Ascending aorta (tissue), 2 donors: ENCODE results near the gene SGPP1. TPM values are rescaled to one million over a fixed set of nuclear protein-coding genes. Genes with fewer than 3 reads are reported as not detected.
"Not testable (repeated sequence)": the region's sequence is repeated elsewhere in the genome, so short reads cannot be mapped to it uniquely, and the experiment has no call there.

ENCODE experiments used
- DNase-seq, 2 donors: peaks; one replicate each; pipeline ENCODE4 v3.0.0-alpha.2; 2019; ENCODE audit warnings: low spot score in 2 of 2
- H3K27ac ChIP-seq, 2 donors: fragments of 200-600 bp; sonication (generic); one replicate each; pipeline ENCODE4 v1.5.1; 2016 to 2017; ENCODE audit warnings: mild to moderate bottlenecking in 1 of 2
- H3K27me3 ChIP-seq: fragments of 200-600 bp; sonication (generic); one replicate; pipeline ENCODE4 v1.5.1; 2017
- H3K36me3 ChIP-seq, 2 donors: fragments of 200-600 bp; sonication (generic); one replicate each; pipeline ENCODE4 v1.5.1; 2016
- H3K4me1 ChIP-seq, 2 donors: fragments of 200-600 bp; sonication (generic); one replicate each; pipeline ENCODE4 v1.5.1; 2016 to 2017; ENCODE audit warnings: mild to moderate bottlenecking in 1 of 2
- H3K4me3 ChIP-seq, 2 donors: fragments of 200-600 bp; sonication (generic); one replicate each; pipeline ENCODE4 v1.5.1; 2016 to 2017; ENCODE audit warnings: mild to moderate bottlenecking in 1 of 2
- H3K9me3 ChIP-seq, 2 donors: fragments of 200-600 bp; sonication (generic); one replicate each; pipeline ENCODE4 v1.5.1; 2016
- intact Hi-C: fragments of 100-400 bp; cut with DNase I; formaldehyde crosslinking; loops from one replicate; pipeline ENCODE4 v1.15.1; 2023
- total RNA-seq: library from RNA; depleted of rRNA; stranded (reverse); fragments of >200 nt; gene quantifications from one replicate; pipeline ENCODE4 v1.1.0, GENCODE V29; 2016
- TF ChIP-seq, protein P1 (sequence below), 3 experiments: fragments of 200-600 bp in 2 of 3; fragments of 450-650 bp in 1 of 3; sonication (generic) in 2 of 3; IDR thresholded peaks; one replicate each; pipeline ENCODE4 v1.5.1; 2016 to 2019; ENCODE audit warnings: antibody characterized with exemption in 3 of 3, mild to moderate bottlenecking in 1 of 3, moderate library complexity in 1 of 3

Gene SGPP1
- total RNA-seq, 1 donor from 2014 or later = 20.3 TPM

DNA sequence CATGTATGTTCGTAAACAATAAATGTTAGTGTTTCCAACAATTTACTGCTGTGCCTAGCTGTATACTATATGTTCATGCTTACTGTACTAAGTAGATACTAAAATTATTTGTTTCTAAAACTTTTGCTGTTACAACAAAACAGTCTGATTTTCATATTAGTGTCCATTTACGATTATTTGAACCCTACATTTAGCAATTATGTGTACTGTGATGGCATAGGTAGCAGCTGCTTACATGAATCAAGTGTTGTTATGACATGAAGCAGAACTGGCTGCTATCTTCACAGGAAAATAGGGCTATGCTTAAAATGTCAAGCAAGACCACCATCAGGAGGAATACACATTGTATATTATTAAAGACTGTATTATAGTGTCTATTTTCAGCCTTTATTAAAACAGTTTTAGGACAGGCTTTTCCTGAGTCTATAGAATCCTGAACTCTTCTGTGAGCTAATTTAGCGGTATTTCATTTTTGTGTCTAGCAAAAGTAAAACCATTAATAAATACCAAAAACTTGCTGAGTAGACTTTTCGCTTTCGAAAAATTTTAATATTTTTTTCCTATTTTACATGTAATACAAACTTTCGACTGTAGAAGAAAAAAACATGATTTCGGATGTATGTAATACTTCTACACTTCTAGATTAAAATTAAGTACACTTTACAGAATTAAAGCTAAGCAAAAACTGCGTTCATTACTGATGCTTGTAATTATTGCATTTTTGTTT lies 85.0 kb downstream of the SGPP1 start:
- intact Hi-C loops = loop anchor here (2.0 to 10.0 kb wide), 3 partner anchors 84 to 1272 kb away; partner anchors contain the start of genes CHURC1, ZBTB1 and ZBTB25
- Histone ChIP-seq H3K36me3 (no peaks in the 10 kb centered on the region), H3K27ac (peak overlapping the region; percentile 93 to 94), H3K9me3 (no peaks in the 10 kb centered on the region), H3K27me3 (no peaks in the 10 kb centered on the region), H3K4me1 (peaks cover 3 to 11% of the 10 kb centered on the region in 2 donors), H3K4me3 (peak overlapping the region; percentile 79 to 83)
- DNase-seq = no peak
- TF ChIP-seq, protein P1, sequence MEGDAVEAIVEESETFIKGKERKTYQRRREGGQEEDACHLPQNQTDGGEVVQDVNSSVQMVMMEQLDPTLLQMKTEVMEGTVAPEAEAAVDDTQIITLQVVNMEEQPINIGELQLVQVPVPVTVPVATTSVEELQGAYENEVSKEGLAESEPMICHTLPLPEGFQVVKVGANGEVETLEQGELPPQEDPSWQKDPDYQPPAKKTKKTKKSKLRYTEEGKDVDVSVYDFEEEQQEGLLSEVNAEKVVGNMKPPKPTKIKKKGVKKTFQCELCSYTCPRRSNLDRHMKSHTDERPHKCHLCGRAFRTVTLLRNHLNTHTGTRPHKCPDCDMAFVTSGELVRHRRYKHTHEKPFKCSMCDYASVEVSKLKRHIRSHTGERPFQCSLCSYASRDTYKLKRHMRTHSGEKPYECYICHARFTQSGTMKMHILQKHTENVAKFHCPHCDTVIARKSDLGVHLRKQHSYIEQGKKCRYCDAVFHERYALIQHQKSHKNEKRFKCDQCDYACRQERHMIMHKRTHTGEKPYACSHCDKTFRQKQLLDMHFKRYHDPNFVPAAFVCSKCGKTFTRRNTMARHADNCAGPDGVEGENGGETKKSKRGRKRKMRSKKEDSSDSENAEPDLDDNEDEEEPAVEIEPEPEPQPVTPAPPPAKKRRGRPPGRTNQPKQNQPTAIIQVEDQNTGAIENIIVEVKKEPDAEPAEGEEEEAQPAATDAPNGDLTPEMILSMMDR (IDR thresholded peaks at IDR 0.05) = no peak

DNA sequence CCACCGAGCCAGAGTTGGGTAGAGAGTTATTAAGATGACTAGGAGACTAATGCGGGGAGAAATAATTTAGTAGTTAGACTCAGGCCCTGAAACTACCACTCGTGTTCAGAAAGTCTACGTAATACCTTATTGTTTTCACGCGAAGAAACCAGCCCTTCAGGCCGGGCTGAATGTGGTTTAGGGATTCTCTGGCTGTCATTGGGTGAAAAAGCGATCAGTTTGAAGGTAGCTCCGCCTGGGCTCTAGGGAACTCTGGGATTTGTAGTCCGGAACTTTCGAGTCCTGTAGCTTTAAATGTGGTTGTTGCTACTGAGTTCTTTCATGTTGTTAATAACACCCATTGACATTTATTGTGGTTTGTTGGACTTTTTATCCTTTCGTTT lies 85.6 kb downstream of the SGPP1 start:
- H3K4me1 ChIP-seq = peaks cover 3 to 11% of the 10 kb centered on the region in 2 donors
- DNase-seq = peak; percentile 62 to 93
- H3K9me3 ChIP-seq = no peaks in the 10 kb centered on the region
- no peaks in the 10 kb centered on the region for H3K36me3 ChIP-seq
- TF ChIP-seq, protein P1 (IDR thresholded peaks at IDR 0.05) = no peak
- peak overlapping the region; percentile 79 to 83 for H3K4me3 ChIP-seq
- intact Hi-C loops = loop anchor here (2.0 to 10.0 kb wide), 3 partner anchors 85 to 1273 kb away; partner anchors contain the start of genes CHURC1, ZBTB1 and ZBTB25
- peak overlapping the region; percentile 93 to 94 for H3K27ac ChIP-seq
- no peaks in the 10 kb centered on the region for H3K27me3 ChIP-seq

DNA sequence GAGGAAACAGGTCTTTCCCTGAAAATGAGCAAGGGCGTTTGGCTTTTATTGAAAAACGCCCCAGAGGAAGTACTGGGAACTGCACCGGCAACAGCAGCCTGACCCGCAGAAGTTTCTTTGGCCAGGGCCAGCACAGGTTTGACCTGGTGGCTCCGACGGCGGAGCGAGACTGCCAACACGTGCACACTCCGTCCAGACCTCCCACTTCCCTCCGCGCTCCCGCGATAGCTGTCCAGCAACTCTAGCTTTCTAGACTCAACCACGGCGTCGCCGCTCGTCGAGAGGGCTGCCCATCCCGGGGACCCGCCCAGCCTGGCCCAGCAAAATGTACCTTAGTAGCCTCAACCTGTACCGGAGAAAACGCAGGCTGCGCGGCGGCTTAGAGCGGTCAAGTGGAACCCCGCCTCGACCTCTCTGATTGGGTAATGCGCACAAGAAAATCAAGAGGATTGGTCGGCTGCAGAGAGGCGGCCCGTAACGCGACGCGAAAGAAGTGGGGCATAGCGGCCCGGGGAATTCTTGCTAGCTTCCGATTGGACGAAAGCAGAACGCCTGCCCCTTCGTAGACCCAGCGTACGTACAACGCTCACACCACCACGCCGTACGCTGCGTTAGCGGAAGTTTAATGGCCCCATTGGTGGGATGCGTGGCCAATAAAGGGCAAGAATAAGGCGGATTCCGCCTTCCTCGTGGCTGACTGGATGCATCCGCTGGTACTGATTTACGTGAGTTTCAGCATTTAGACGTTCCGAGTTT lies 86.2 kb downstream of the SGPP1 start, which contains the start of gene WDR89:
Gene WDR89, minus strand, starts transcription at position 399 of the 756 bp plus-strand sequence. CDS start 41,929 bp downstream, outside the sequence.
- H3K9me3 ChIP-seq = no peaks in the 10 kb centered on the region
- TF ChIP-seq, protein P1 (IDR thresholded peaks at IDR 0.05) = peak; percentile 71 to 86 (median 76)
- peak within 1 kb of the TSS; percentile 79 to 83 for H3K4me3 ChIP-seq
- H3K4me1 ChIP-seq = peaks cover 3 to 11% of the 10 kb centered on the region in 2 donors
- H3K27ac ChIP-seq = peak within 1 kb of the TSS; percentile 93 to 94
- intact Hi-C loops = loop anchor here (1.0 to 10.0 kb wide), 5 partner anchors 85 to 1273 kb away; partner anchors contain the start of genes CHURC1, PPP2R5E, ZBTB1 and ZBTB25
- H3K36me3 ChIP-seq = no peaks in the 10 kb centered on the region
- DNase-seq = peak; percentile 94 to 99
- no peaks in the 10 kb centered on the region for H3K27me3 ChIP-seq

DNA sequence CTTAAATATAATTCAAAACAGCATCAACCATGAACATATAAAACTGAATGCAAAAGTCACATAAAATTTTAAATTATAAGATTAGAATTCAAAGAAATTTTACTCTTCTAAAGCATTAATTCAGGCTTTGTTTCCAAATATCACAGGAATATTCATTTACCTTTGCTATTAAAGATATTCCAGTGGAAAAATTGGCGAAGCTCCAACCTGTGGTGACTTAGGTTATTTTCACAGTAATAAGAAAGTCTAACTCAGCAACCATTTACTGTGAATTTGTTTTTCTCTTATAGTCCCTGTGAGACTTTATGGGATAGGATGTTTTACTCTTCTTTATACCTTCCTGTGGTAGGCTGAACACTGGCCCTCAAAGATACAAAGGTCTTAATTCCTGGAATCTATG lies 89.4 kb downstream of the SGPP1 start:
- Histone ChIP-seq H3K4me3 (no peak overlapping the region), H3K27me3 (no peaks in the 10 kb centered on the region), H3K36me3 (no peaks in the 10 kb centered on the region), H3K9me3 (peaks cover 0 to 16% of the 10 kb centered on the region in 2 donors), H3K4me1 (peaks cover 3 to 11% of the 10 kb centered on the region in 2 donors), H3K27ac (no peak overlapping the region)
- TF ChIP-seq, protein P1 (IDR thresholded peaks at IDR 0.05) = no peak
- intact Hi-C loops = no loop called here
- no peak for DNase-seq

- H3K36me3 ChIP-seq, H3K4me3 ChIP-seq, H3K27me3 ChIP-seq, H3K4me1 ChIP-seq, DNase-seq, H3K27ac ChIP-seq, intact Hi-C loops: not testable (repeated sequence)
- H3K9me3 ChIP-seq = peaks cover 0 to 16% of the 10 kb centered on the region in 2 donors
Observed at GRCh38 chr14:63636094-63636635, 91.7 kb downstream of the SGPP1 start.

Other genes with a start within 250 kb of the SGPP1 start
- gene PPP2R5E, start 184.7 kb downstream of the SGPP1 start, total RNA-seq = 5.7 TPM
- not detected for gene WDR89, start 86.2 kb downstream of the SGPP1 start, total RNA-seq
- gene SYNE2, start 124.9 kb upstream of the SGPP1 start, total RNA-seq = 518 TPM